ENCODE results near the gene NLN.

GRCh38 chr5:65846101-65846500 is 124.1 kb downstream of the NLN start:
- no peak for TF ChIP-seq CTCF (tag by site-specific recombination; IDR thresholded peaks at IDR 0.05)
- TF ChIP-seq, protein P1, sequence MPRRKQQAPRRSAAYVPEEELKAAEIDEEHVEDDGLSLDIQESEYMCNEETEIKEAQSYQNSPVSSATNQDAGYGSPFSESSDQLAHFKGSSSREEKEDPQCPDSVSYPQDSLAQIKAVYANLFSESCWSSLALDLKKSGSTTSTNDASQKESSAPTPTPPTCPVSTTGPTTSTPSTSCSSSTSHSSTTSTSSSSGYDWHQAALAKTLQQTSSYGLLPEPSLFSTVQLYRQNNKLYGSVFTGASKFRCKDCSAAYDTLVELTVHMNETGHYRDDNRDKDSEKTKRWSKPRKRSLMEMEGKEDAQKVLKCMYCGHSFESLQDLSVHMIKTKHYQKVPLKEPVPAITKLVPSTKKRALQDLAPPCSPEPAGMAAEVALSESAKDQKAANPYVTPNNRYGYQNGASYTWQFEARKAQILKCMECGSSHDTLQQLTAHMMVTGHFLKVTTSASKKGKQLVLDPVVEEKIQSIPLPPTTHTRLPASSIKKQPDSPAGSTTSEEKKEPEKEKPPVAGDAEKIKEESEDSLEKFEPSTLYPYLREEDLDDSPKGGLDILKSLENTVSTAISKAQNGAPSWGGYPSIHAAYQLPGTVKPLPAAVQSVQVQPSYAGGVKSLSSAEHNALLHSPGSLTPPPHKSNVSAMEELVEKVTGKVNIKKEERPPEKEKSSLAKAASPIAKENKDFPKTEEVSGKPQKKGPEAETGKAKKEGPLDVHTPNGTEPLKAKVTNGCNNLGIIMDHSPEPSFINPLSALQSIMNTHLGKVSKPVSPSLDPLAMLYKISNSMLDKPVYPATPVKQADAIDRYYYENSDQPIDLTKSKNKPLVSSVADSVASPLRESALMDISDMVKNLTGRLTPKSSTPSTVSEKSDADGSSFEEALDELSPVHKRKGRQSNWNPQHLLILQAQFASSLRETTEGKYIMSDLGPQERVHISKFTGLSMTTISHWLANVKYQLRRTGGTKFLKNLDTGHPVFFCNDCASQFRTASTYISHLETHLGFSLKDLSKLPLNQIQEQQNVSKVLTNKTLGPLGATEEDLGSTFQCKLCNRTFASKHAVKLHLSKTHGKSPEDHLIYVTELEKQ (tag by site-specific recombination; IDR thresholded peaks at IDR 0.05; ENCODE audit: borderline replicate concordance): no peak
- no peak for TF ChIP-seq ZNF529 (tag by site-specific recombination; IDR thresholded peaks at IDR 0.05; ENCODE audit: insufficient replicate concordance)
- TF ChIP-seq ZSCAN4 (tag by site-specific recombination; IDR thresholded peaks at IDR 0.05): no peak
- TF ChIP-seq ZFP3 (tag by site-specific recombination; IDR thresholded peaks at IDR 0.05; ENCODE audit: low read depth): no peak
- TF ChIP-seq ZNF76 (tag by site-specific recombination; IDR thresholded peaks at IDR 0.05; ENCODE audit: borderline replicate concordance, low read depth): no peak
- TF ChIP-seq ZNF830 (tag by site-specific recombination; IDR thresholded peaks at IDR 0.05; ENCODE audit: low read depth): no peak
- no peak for TF ChIP-seq ZNF132 (tag by site-specific recombination; IDR thresholded peaks at IDR 0.05; ENCODE audit: borderline replicate concordance)
- TF ChIP-seq ZNF704 (tag by site-specific recombination; IDR thresholded peaks at IDR 0.05): no peak
